Astrocyte (in vitro differentiated cells and primary cell): Measurements from ENCODE around the gene EFCAB6. TPM values are rescaled to one million over a fixed set of nuclear protein-coding genes. Genes with fewer than 3 reads are reported as not detected.

Experiments
- DNase-seq: peaks from one replicate; pipeline ENCODE4 v3.0.0-alpha.2; 2010; ENCODE audit warnings: low read depth
- FAIRE-seq: peaks from 2 replicates; lab custom pipeline; 2011; peaks lifted over from hg19 to GRCh38; lab: Jason Lieb, UNC
- H2AFZ ChIP-seq: 2 replicates; pipeline ENCODE4 v1.6.0; 2012; ENCODE audit warnings: low read depth, low read length, inconsistent platforms
- H3K27ac ChIP-seq: 2 replicates; pipeline ENCODE4 v1.5.1; 2011; ENCODE audit warnings: low read depth, low read length, inconsistent platforms
- H3K27me3 ChIP-seq: 2 replicates; pipeline ENCODE4 v1.6.0; 2011; ENCODE audit warnings: low read length, inconsistent platforms; ENCODE audit not compliant: insufficient read depth
- H3K36me3 ChIP-seq: 2 replicates; pipeline ENCODE4 v1.5.1; 2011; ENCODE audit warnings: low read length, inconsistent platforms; ENCODE audit not compliant: insufficient read depth
- H3K4me1 ChIP-seq: 2 replicates; pipeline ENCODE4 v1.5.1; 2011; ENCODE audit warnings: low read length, inconsistent platforms; ENCODE audit not compliant: insufficient read depth
- H3K4me2 ChIP-seq: 2 replicates; pipeline ENCODE4 v1.6.0; 2012; ENCODE audit warnings: low read length, inconsistent platforms
- H3K4me3 ChIP-seq: 2 replicates; pipeline ENCODE4 v1.5.1; 2011; ENCODE audit warnings: low read depth, mild to moderate bottlenecking, low read length, inconsistent platforms; ENCODE audit not compliant: insufficient read depth
- H3K79me2 ChIP-seq: 2 replicates; pipeline ENCODE4 v1.6.0; 2012; ENCODE audit warnings: mild to moderate bottlenecking, low read length, inconsistent platforms; ENCODE audit not compliant: insufficient read depth
- H3K9ac ChIP-seq: 2 replicates; pipeline ENCODE4 v1.6.0; 2012; ENCODE audit warnings: mild to moderate bottlenecking, low read length, inconsistent platforms
- H3K9me3 ChIP-seq: 2 replicates; pipeline ENCODE4 v1.5.1; 2012; ENCODE audit warnings: low read depth, mild to moderate bottlenecking, low read length, inconsistent platforms; ENCODE audit not compliant: insufficient read depth
- H4K20me1 ChIP-seq: 2 replicates; pipeline ENCODE4 v1.6.0; 2012; ENCODE audit warnings: low read length, inconsistent platforms; ENCODE audit not compliant: insufficient read depth
- H3K27ac Mint-ChIP-seq: one replicate; pipeline ENCODE4 v1.8.0; 2021; ENCODE audit warnings: mild to moderate bottlenecking, mixed read lengths; ENCODE audit not compliant: unreplicated experiment
- H3K27me3 Mint-ChIP-seq: one replicate; pipeline ENCODE4 v1.8.0; 2021; ENCODE audit warnings: low read depth, mixed read lengths; ENCODE audit not compliant: unreplicated experiment
- H3K36me3 Mint-ChIP-seq: one replicate; pipeline ENCODE4 v1.8.0; 2021; ENCODE audit warnings: low read depth, mixed read lengths; ENCODE audit not compliant: unreplicated experiment
- H3K4me1 Mint-ChIP-seq: one replicate; pipeline ENCODE4 v1.8.0; 2021; ENCODE audit warnings: low read depth, mixed read lengths; ENCODE audit not compliant: unreplicated experiment
- H3K4me3 Mint-ChIP-seq: one replicate; pipeline ENCODE4 v1.8.0; 2021; ENCODE audit warnings: mild to moderate bottlenecking, moderate library complexity, mixed read lengths; ENCODE audit not compliant: unreplicated experiment
- H3K9me3 Mint-ChIP-seq: one replicate; pipeline ENCODE4 v1.8.0; 2021; ENCODE audit warnings: mild to moderate bottlenecking, mixed read lengths; ENCODE audit not compliant: unreplicated experiment
- CTCF ChIP-seq: IDR thresholded peaks from 2 replicates; pipeline ENCODE4 v1.5.1; 2011; ENCODE audit warnings: low read depth, mild to moderate bottlenecking, inconsistent platforms, low read length, moderate library complexity; ENCODE audit not compliant: insufficient read depth
- EZH2 ChIP-seq: IDR thresholded peaks from 2 replicates; pipeline ENCODE4 v1.6.1; 2012; ENCODE audit warnings: mild to moderate bottlenecking, low read length, inconsistent platforms; ENCODE audit not compliant: insufficient read depth
- total RNA-seq: library from RNA; stranded (reverse); gene quantifications from 2 replicates; pipeline ENCODE4 v1.2.1, GENCODE V29; 2021

The EFCAB6 gene
- total RNA-seq, 1 donor from 2014 or later = 1.2 TPM

GRCh38 chr22:43745411-43745770 is 66.7 kb downstream of the EFCAB6 start:
- H3K9me3 Mint-ChIP-seq = peaks cover 2% of the 10 kb centered on the region
- H3K9me3 ChIP-seq = no peaks in the 10 kb centered on the region
- H3K27me3 ChIP-seq = peaks cover 12% of the 10 kb centered on the region
- DNase-seq = no peak
- H3K4me1 ChIP-seq = no peaks in the 10 kb centered on the region
- no peak overlapping the region for H3K4me3 Mint-ChIP-seq
- H4K20me1 ChIP-seq = no peaks in the 10 kb centered on the region
- H3K4me2 ChIP-seq = no peak overlapping the region
- H3K27ac Mint-ChIP-seq = no peak overlapping the region
- no peak for TF ChIP-seq CTCF
- TF ChIP-seq EZH2 = no peak
- no peak overlapping the region for H2AFZ ChIP-seq
- no peaks in the 10 kb centered on the region for H3K36me3 Mint-ChIP-seq
- H3K27me3 Mint-ChIP-seq = peaks cover 38% of the 10 kb centered on the region
- no peaks in the 10 kb centered on the region for H3K36me3 ChIP-seq
- H3K4me3 ChIP-seq = no peak overlapping the region
- no peak overlapping the region for H3K9ac ChIP-seq
- no peaks in the 10 kb centered on the region for H3K79me2 ChIP-seq
- no peak overlapping the region for H3K27ac ChIP-seq
- no peak for FAIRE-seq
- H3K4me1 Mint-ChIP-seq = no peaks in the 10 kb centered on the region

GRCh38 chr22:43744700-43745410 is 67.2 kb downstream of the EFCAB6 start:
- Mint-ChIP-seq H3K27ac (no peak overlapping the region), H3K4me3 (no peak overlapping the region), H3K9me3 (peaks cover 2% of the 10 kb centered on the region), H3K4me1 (no peaks in the 10 kb centered on the region), H3K36me3 (no peaks in the 10 kb centered on the region), H3K27me3 (peaks cover 38% of the 10 kb centered on the region)
- no peak for DNase-seq
- H3K9ac ChIP-seq = no peak overlapping the region
- no peak overlapping the region for H3K27ac ChIP-seq
- H3K4me3 ChIP-seq = no peak overlapping the region
- no peaks in the 10 kb centered on the region for H3K9me3 ChIP-seq
- no peaks in the 10 kb centered on the region for H4K20me1 ChIP-seq
- no peak for FAIRE-seq
- H3K36me3 ChIP-seq = no peaks in the 10 kb centered on the region
- H2AFZ ChIP-seq = no peak overlapping the region
- H3K4me1 ChIP-seq = no peaks in the 10 kb centered on the region
- H3K79me2 ChIP-seq = no peaks in the 10 kb centered on the region
- H3K4me2 ChIP-seq = no peak overlapping the region
- H3K27me3 ChIP-seq = peaks cover 12% of the 10 kb centered on the region
- TF ChIP-seq EZH2 (no peak), CTCF (no peak)

GRCh38 chr22:43743929-43744643 is 68.0 kb downstream of the EFCAB6 start:
- Histone ChIP-seq H3K4me1 (no peaks in the 10 kb centered on the region), H3K9ac (no peak overlapping the region), H3K9me3 (no peaks in the 10 kb centered on the region), H3K27ac (no peak overlapping the region), H3K4me2 (no peak overlapping the region), H3K36me3 (no peaks in the 10 kb centered on the region), H3K79me2 (no peaks in the 10 kb centered on the region), H3K27me3 (peaks cover 13% of the 10 kb centered on the region), H3K4me3 (no peak overlapping the region), H4K20me1 (no peaks in the 10 kb centered on the region), H2AFZ (no peak overlapping the region)
- no peaks in the 10 kb centered on the region for H3K36me3 Mint-ChIP-seq
- no peak overlapping the region for H3K27ac Mint-ChIP-seq
- H3K9me3 Mint-ChIP-seq = peaks cover 2% of the 10 kb centered on the region
- H3K27me3 Mint-ChIP-seq = peaks cover 36% of the 10 kb centered on the region
- TF ChIP-seq CTCF = no peak
- TF ChIP-seq EZH2 = no peak
- FAIRE-seq (no peak), DNase-seq (no peak)
- no peak overlapping the region for H3K4me3 Mint-ChIP-seq
- H3K4me1 Mint-ChIP-seq = no peaks in the 10 kb centered on the region
